ENCODE measurements around the gene PVR.
"Not testable (repeated sequence)": the region's sequence is repeated elsewhere in the genome, so short reads cannot be mapped to it uniquely, and the experiment has no call there.

The PVR gene

DNA sequence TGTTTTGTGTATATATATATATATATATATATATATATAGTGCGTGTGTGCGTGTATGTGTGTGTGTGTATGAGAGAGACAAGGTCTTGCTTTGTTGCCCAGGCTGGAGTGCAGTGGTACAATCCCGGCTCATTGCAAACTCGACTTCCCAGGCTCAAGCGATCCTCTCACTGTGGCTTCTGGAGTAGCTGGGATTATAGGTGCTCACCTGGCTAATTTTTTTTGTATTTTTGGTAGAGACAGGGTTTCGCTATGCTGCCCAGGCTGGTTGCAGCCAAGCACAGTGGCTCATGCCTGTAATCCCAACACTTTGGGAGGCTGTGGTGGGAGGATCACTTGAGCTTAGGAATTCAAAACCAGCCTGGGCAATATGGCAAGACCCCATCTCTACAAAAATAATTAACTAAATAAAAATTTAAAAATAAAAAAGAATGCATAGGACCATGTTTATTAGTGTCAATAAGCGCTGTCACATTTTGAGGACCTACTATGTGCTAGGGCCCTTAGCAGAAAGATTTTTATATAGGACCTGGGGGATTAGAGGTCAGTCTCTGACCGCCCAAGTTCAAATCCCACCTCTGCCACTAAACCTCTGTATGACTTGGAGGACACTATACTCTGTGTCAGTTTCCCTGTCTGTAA lies 1.8 kb downstream of the PVR start:
- no peak for DNase-seq (ENCODE audit: low read depth in 2 of 2)

DNA sequence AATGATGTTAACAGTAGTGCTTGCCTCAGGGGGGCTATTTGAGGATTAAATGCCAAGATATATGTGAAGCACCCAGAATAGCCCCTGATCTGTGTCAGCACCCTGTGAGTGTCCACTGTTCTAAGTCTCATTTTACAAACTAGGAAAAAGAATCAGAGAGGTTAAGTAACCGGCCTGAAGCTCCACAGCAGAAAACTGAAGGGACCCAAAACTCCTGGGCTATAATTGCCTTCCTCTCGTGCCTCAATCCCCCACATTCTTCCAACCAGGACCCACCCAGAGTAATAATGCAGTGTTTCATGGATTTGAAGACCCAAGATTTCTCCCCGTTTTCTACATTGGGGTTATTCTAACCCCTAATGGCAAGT lies 2.3 kb downstream of the PVR start:
- DNase-seq (ENCODE audit: low read depth in 2 of 2) = no peak

DNA sequence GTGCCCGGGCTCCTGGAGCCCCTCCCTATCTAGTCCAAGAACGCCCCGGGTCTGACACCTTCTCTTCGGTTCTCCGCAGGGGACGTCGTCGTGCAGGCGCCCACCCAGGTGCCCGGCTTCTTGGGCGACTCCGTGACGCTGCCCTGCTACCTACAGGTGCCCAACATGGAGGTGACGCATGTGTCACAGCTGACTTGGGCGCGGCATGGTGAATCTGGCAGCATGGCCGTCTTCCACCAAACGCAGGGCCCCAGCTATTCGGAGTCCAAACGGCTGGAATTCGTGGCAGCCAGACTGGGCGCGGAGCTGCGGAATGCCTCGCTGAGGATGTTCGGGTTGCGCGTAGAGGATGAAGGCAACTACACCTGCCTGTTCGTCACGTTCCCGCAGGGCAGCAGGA lies 3.4 kb downstream of the PVR start:
- no peak for DNase-seq (ENCODE audit: low read depth in 2 of 2)

DNA sequence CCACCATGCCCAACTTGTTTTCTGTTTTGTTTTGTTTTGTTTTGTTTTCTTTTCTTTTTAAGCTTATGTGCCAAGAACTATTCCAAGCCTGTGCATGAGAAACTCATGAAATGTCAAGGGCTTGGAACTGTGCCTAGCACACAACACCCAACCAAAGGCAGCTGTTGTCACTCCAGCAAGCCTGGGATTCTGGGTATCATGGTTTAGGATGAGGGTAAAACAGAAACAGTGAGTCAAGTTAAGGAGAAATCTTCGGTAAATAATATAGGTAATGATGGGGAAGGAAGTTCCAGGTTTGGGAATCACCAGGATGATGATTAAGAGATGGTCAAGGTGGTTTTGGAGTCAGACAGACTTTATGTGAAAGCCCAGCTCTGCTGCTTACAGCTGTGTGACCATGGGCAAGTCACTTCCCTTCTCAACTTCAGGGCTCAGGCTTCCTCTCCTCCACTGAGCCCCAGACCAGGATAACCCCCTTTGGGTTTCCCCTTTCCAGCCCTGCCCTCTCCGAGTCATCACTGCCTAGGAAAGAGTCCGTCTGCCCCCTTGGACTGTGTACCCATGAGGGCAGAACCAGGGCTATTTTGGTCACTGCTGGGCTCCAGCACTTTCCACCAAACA lies 5.0 kb downstream of the PVR start:
- no peak for DNase-seq (ENCODE audit: low read depth in 2 of 2)

DNA sequence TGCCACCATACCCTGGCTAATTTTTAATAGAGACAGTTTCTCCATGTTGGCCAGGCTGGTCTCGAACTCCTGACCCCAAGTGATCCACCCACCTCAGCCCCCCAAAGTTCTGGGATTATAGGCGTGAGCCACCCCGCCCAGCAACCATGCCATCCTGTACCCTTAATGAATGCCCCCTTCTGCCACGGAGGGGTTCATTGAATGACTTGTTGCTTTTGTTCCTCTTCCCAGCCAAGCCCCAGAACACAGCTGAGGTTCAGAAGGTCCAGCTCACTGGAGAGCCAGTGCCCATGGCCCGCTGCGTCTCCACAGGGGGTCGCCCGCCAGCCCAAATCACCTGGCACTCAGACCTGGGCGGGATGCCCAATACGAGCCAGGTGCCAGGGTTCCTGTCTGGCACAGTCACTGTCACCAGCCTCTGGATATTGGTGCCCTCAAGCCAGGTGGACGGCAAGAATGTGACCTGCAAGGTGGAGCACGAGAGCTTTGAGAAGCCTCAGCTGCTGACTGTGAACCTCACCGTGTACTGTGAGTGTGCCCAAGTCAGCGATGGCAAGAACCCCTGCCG lies 6.0 kb downstream of the PVR start:
- no peak for DNase-seq (ENCODE audit: low read depth in 2 of 2)

DNA sequence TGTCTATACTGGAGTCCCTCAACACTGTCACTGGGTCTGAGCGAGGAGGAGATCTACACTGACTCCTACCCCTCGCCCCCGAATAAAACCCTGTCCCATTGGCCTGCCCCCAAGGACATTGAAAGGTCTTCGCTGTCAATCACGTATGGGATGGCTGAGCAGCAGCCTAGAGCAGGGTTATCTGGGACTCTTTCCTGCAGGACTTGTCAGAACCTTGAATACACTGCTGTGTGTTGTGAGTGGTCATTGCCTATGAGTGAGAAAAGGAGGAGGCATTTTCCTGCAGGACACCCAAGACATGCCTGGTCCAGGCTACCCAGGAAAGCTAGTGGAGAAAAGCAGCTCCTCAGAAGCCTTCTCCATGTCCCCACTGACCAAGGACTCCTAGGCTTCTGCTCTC lies 9.6 kb downstream of the PVR start:
- DNase-seq (ENCODE audit: low read depth in 2 of 2) = no peak

DNA sequence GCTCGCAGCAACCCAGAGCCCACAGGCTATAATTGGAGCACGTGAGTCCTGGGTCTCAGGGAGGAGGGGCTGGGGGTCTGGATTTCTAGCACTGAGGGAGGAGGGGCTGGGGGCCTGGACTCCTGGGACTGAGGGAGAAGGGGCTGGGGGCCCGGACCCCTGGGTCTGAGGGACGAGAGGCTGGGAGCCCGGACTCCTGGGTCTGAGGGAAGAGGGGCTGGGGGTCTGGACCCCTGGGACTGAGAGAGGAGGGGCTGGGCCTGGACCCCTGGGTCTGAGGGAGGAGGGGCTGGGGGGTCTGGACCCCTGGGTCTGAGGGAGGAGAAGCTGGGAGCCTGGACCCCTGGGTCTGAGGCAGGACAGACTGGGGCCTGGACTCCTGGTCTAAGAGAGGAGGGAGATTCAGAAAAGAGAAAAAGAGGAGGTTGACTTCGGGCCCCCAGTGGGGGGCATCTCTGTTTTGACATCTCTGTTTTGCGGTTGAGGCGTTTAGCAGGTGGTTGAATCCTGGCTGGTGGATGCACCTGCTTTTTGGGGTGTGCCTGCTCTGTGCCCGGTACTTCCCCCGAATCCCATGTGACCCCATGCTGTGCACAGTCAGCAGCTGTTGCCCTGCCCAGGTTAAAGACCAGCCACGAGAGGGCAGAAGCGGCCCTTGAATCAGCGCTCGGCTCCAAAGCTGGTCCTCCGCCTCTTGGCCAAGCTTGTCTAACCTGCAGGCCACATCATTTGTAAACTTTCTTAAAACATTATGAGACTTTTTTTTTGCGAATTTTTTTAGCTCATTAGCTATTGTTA lies 10.5 kb downstream of the PVR start:
- DNase-seq (ENCODE audit: low read depth in 2 of 2) = peak; percentile 36 to 54

DNA sequence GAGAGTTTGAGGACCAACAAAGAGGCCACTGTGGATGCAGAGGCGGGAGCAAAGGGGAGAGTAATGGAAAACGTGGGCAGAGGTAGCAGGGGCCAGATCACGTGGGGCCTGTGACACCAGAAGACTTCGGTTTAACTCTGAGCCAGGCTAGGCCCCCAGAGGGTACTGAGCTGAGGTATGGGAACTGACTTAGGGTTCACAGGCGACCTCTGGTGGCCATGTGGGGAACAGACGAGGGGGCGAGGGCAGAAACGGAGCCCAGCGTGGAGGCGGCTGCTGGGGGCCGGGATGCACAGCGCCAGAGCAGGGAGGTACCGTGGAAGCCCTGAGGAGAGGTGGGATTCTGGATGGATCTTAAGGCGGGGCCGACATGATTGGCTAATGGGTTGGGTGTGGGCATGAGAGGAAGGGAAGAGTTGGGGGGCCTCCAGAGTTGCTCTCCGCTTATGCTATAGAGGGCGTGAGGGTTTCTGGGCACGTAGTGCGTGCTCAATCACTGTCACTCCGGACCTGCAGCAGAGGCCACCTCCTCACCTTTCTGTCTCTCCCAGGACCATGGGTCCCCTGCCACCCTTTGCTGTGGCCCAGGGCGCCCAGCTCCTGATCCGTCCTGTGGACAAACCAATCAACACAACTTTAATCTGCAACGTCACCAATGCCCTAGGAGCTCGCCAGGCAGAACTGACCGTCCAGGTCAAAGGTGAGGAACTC lies 13.7 kb downstream of the PVR start:
- DNase-seq (ENCODE audit: low read depth in 2 of 2) = peak; percentile 64 to 71

DNA sequence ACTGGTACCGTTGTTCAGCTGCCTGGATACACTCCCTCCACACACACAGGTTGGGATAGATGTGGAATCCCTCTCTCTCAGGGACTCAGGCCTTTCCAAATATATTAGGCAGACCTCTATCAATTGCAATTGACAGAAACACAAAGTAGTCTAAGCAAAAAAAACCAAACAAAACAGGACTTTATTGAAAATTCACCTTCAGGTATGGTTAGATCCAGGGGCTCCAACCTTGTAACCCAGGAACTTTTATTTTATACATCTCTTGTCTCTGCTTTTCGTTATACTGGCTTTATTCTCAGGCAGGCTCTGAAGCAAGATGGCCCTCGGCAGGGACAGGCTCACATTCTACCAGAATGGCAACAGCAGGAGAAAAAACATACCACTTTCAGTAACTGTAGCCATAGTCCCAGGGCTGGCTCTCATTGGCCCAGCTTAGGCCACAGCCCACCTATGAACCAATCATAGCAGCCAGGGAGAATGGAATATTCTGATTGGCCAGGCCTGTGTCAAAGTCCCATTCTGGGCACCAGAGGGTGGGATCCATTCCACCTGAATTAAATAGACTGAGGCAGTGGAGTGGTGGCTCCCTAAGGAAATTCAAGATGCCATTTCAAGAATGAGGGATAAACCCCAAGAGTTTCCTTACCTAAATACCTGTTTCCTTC lies 14.5 kb downstream of the PVR start:
- DNase-seq (ENCODE audit: low read depth in 2 of 2) = no peak

DNA sequence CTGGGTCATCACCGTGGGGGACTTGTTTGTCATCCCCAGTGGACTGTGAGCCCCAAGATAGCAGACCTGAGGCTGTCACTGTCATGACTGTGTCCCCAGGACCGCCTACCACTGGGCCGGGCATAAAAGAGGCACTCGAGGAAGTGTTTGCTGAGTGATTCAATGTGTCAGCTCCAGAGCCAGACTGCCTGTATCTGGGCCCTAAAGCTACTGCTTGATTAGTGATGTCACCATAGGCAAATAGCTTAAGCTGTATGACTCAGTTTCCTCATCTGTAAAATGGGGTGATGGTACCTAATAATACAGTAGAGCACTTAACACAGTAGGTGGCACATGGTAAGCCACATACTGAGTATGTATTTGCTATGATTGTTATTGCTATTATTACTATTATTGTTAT lies 16.4 kb downstream of the PVR start:
- no peak for DNase-seq (ENCODE audit: low read depth in 2 of 2)

DNA sequence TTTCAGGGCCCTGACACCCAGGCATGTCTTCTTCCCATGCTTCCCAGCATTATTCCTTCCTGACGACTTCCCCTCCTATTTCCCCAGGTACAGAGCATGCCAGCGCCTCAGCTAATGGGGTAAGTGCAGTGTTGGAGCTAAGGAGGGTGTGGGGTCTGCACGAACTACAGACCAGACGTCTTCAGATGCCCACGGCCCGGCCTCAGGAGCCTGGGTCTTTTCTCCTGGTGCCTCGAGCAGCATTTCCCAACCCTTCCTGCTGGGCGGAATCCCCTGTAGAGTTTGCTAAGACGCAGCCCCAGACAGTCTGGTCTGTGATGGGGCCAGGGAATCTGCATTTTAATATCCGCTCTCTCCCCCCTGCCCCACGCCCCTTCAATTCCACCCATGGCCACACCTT lies 17.5 kb downstream of the PVR start:
- no peak for DNase-seq (ENCODE audit: low read depth in 2 of 2)

DNA sequence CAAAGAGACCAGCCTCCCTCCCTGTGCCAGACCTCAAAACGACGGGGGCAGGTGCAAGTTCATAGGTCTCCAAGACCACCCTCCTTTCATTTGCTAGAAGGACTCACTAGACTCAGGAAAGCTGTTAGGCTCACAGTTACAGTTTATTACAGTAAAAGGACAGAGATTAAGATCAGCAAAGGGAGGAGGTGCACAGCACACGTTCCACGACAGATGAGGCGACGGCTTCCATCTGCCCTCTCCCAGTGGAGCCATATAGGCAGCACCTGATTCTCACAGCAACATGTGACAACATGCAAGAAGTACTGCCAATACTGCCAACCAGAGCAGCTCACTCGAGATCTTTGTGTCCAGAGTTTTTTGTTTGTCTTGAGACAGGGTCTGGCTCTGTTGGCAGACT lies 18.2 kb downstream of the PVR start:
- no peak for DNase-seq (ENCODE audit: low read depth in 2 of 2)

DNA sequence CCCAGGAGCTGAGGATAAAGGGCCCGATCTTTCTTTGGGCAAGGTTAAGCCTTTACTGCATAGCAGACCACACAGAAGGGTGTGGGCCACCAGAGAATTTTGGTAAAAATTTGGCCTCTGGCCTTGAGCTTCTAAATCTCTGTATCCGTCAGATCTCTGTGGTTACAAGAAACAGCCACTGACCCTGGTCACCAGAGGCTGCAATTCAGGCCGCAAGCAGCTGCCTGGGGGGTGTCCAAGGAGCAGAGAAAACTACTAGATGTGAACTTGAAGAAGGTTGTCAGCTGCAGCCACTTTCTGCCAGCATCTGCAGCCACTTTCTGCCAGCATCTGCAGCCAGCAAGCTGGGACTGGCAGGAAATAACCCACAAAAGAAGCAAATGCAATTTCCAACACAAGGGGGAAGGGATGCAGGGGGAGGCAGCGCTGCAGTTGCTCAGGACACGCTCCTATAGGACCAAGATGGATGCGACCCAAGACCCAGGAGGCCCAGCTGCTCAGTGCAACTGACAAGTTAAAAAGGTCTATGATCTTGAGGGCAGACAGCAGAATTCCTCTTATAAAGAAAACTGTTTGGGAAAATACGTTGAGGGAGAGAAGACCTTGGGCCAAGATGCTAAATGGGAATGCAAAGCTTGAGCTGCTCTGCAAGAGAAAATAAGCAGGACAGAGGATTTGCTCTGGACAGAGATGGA lies 19.1 kb downstream of the PVR start:
- no peak for DNase-seq (ENCODE audit: low read depth in 2 of 2)

DNA sequence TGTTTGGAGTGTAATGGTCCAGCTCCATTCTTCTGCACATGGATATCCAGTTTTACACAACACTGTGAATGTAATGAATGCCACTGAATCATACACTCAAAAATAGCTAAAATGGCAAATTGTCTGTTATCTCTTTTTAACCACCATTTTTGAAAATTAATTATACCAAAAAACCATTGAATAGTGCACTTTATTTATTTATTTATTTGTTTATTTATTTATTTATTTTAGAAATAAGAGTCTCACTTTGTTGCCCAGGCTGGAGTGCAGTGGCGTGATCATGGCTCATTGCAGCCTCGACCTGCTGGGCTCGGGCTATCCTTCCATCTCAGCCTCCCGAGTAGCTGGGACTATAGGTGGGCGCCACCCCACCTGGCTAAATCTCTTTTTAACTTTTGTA lies 20.3 kb downstream of the PVR start:
- no peak for DNase-seq (ENCODE audit: low read depth in 2 of 2)

DNA sequence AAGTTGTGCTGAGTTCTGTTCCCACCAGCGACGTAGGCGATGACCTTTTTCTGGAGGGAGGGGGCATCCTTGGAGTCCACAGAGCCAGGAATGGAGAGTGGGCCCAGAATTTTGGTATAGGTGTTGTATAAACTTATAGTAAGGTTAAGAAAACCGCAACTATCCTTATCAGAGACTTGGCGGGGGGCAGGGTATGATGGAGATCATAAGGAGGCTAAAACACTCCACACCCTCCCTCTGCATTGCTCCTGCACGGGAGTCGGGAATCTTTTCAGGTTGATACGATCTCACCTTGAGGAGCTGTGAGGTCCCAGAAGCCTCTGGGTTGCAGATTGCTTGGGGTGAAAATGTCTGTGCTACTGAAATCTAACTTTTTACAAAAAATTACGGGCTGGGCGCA lies 21.3 kb downstream of the PVR start:
- DNase-seq (ENCODE audit: low read depth in 2 of 2) = no peak

DNA sequence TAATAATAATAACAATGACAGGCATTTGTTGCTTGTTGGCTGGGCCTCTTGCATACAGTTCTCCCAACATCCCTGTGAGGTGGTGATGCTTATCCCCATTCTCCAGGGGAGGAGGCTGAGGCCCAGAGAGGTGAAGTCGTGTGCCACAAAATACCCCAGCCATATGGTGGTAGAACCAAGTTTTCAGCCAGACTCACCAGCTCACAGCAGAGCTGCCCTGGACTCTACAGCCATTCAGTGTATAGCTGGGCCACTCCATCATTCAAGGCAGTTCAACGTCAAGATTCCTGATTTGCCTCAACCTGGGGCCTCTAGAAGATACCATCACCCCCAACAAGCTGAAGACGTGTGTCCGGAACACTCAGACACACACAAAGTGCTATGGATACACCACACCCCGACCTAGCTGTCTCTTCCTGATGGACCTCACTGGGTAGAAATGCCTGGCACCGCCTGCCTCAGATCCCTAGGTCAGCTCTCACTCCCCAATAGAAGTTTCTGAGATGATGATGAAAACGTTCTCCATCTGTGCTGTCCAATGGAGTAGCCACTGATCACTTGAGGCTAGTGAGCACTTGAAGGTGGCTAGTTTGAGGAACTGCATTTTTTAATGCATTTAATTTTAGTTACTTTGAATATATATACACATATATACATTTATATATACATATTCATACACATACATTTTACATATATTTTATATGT lies 23.3 kb downstream of the PVR start:
- DNase-seq (ENCODE audit: low read depth in 2 of 2) = no peak

DNA sequence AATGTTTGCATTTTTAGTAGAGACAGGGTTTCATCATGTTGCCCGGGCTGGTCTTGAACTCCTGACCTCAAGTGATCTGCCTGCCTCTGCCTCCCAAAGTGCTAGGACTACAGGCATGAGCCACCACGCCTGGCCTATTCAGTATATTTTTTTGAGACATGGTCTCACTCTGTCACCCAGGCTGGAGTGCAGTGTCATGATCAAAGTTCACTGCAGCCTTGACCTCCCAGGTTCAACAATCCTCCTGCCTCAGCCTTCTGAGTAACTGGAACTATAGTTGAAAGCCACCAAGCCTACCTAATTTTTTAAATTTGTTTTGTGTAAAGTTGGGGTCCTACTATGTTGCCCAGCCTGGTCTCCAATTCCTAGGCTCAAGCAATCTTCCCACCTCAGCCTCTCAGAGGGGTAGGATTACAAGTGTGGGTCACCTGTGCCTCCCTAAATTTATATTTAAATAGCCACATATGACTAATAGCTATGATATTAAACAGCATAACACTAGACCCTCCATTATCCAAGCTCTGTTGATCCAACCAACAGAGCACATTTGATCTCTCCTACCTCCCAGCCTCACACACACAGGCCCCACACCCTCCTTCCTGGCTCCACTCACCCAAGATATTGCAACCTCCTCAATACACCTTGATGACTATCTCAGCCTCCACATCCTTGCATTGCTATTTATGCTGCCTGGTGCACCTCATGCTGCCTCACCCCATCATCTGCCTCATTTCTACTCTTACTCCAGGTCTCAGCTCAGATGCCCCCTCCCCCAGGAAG lies 25.5 kb downstream of the PVR start:
- no peak for DNase-seq (ENCODE audit: low read depth in 2 of 2)

DNA sequence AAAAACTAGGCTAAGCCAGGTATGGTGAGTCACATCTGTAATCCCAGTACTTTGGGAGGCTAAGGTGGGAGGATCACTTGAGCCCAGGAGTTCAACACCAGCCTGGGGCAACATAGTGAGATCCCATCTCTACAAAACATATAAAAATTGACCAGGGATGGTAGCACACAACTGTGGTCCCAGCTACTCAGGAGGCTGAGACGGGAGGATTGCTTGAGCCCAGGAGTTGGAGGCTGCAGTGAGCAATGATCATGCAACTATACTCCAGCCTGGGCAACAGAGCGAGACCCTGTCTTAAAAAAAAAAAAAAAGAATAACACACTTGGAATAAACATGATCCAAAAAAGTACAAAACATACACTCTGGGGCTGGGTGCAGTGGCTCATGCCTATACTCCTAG lies 26.3 kb downstream of the PVR start:
- not testable (repeated sequence) for DNase-seq (ENCODE audit: low read depth in 2 of 2)

DNA sequence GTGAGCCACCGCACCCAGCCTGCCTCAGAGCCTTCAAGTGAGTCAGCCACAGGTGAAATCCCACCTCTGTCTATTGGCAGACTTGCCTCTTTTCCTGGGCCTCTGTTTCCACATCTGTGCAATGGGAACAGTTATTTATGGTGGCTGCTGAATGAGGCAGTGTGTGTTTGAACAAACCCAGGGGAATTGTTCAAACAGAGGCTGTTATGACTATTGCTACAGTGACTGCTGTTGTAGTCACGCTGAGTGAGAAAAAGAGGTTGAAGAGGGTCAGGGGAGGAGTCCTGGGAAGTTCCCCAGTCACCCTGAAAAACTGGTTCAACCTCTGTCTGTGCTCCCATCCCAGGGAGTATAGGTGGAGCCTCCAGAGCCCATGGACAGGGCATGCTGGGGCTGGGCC lies 27.7 kb downstream of the PVR start, which contains the start of gene CEACAM19:
CEACAM19 (plus strand) TSS at position 83 of the 400 bp plus-strand sequence. CDS start 450 bp downstream, outside the sequence.
- no peak for DNase-seq (ENCODE audit: low read depth in 2 of 2)

DNA sequence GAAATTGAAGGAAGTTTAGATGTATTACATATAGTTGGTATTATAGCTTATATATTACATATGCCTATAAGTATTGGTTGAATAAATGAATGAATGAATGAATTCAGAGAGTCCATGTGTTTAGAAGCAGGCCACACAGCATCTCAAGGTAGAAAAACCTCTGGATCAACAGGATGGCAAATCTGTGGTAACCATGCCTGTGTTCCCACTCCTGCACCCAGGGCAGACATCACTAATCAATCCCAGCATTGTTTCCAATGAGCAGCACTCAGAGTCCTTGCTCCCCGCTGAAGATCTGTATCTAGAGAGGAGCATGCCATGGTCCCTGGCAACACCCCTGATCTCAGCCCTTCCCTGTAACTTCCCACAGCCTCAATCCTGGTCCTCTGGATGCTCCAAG lies 28.5 kb downstream of the PVR start:
- no peak for DNase-seq (ENCODE audit: low read depth in 2 of 2)

Data from activated CD4-positive, alpha-beta T cell treated with anti-CD3 and anti-CD28 coated beads for 24 hours (primary cell).